B cell (primary cell): ENCODE results near the gene IGF1. TPM values are rescaled to one million over a fixed set of nuclear protein-coding genes. Genes with fewer than 3 reads are reported as not detected.

Source experiments
- ATAC-seq: fragments of 200-7000 bp; cut with Tn5 transposase; one replicate; pipeline ENCODE4 v1.10.0; 2021; ENCODE audit warnings: low read depth, mild to moderate bottlenecking, moderate number of reproducible peaks, moderate library complexity
- CTCF ChIA-PET: fragments of 350-600 bp; sonication (Branson Sonifier 250); formaldehyde crosslinking; loops from one replicate; lab custom pipeline; 2021; ENCODE audit warnings: antibody characterized with exemption, inconsistent platforms; lab: Charles Lee
- POLR2A ChIA-PET: fragments of 350-600 bp; sonication (Branson Sonifier 250); formaldehyde crosslinking; loops from one replicate; lab custom pipeline; 2021; ENCODE audit warnings: antibody characterized with exemption; lab: Charles Lee
- DNase-seq: peaks from one replicate; pipeline ENCODE4 v3.0.0; 2013
- H2AFZ ChIP-seq: 2 replicates; pipeline ENCODE4 v1.6.1; 2012; ENCODE audit warnings: mild to moderate bottlenecking, low read depth, low read length; ENCODE audit not compliant: insufficient read depth, poor library complexity, severe bottlenecking
- H3K27ac ChIP-seq, 2 donors: 1 replicate in 1 of 2; 2 replicates in 1 of 2; pipeline ENCODE4 v1.5.1; 2012 to 2013; ENCODE audit warnings: low read length in 2 of 2, mild to moderate bottlenecking in 2 of 2, moderate library complexity in 1 of 2
- H3K27me3 ChIP-seq, 4 experiments: fragments of 200-600 bp in 1 of 4; sonication (generic) in 1 of 4; replicated peaks in 1 of 4; 1 replicate in 2 of 4; 2 replicates in 2 of 4; pipeline versions ENCODE4 v1.6.1 to v1.7.0; 2013 to 2016; ENCODE audit warnings: low read length in 3 of 4, mild to moderate bottlenecking in 2 of 4, mixed read lengths in 1 of 4, moderate library complexity in 1 of 4; ENCODE audit not compliant: insufficient read depth in 4 of 4, control insufficient read depth in 3 of 4; ENCODE audit errors: control extremely low read depth in 1 of 4
- H3K36me3 ChIP-seq, 2 experiments: replicated peaks in 1 of 2; 1 replicate in 1 of 2; 2 replicates in 1 of 2; pipeline versions ENCODE4 v1.6.1 to v1.7.1; 2013; ENCODE audit warnings: low read length in 1 of 2; ENCODE audit not compliant: insufficient read depth in 2 of 2, control insufficient read depth in 1 of 2; ENCODE audit errors: control extremely low read depth in 1 of 2, extremely low read depth in 1 of 2
- H3K4me1 ChIP-seq, 2 donors: fragments of 200-600 bp in 1 of 2; sonication (generic) in 1 of 2; 1 replicate in 1 of 2; 2 replicates in 1 of 2; pipeline versions ENCODE4 v1.5.1 to v1.6.1; 2013 to 2017; ENCODE audit warnings: low read length in 2 of 2; ENCODE audit not compliant: control insufficient read depth in 2 of 2, insufficient read depth in 2 of 2
- H3K4me2 ChIP-seq: replicated peaks from 2 replicates; pipeline ENCODE3; 2012; ENCODE audit warnings: mild to moderate bottlenecking, low read depth, low read length; ENCODE audit not compliant: poor library complexity, severe bottlenecking
- H3K4me3 ChIP-seq, 5 experiments: fragments of 200-600 bp in 1 of 5; sonication (generic) in 1 of 5; 1 replicate in 3 of 5; 2 replicates in 2 of 5; pipeline versions ENCODE4 v1.5.1 to v1.7.0; 2011 to 2016; ENCODE audit warnings: low read length in 4 of 5, mild to moderate bottlenecking in 4 of 5, low read depth in 2 of 5, control low read depth in 1 of 5, moderate library complexity in 1 of 5; ENCODE audit not compliant: insufficient read depth in 1 of 5; ENCODE audit errors: control extremely low read depth in 1 of 5, extremely low read depth in 1 of 5
- H3K79me2 ChIP-seq: fragments of 200-600 bp; sonication (generic); one replicate; pipeline ENCODE4 v1.6.0; 2016; ENCODE audit warnings: low read length; ENCODE audit not compliant: control insufficient read depth, insufficient read depth
- H3K9ac ChIP-seq: fragments of 200-600 bp; sonication (generic); 2 replicates; pipeline ENCODE4 v1.6.1; 2017; ENCODE audit warnings: mild to moderate bottlenecking, low read length, moderate library complexity
- H3K9me3 ChIP-seq, 3 donors: one replicate each; pipeline versions ENCODE4 v1.6.1 to v1.7.1; 2013; ENCODE audit warnings: low read length in 2 of 3; ENCODE audit not compliant: control insufficient read depth in 2 of 3, insufficient read depth in 1 of 3; ENCODE audit errors: control extremely low read depth in 1 of 3
- H4K20me1 ChIP-seq: 2 replicates; pipeline ENCODE4 v1.6.0; 2012; ENCODE audit warnings: mild to moderate bottlenecking, low read length; ENCODE audit not compliant: insufficient read depth, control insufficient read depth, poor library complexity, severe bottlenecking
- H3K27ac Mint-ChIP-seq: one replicate; pipeline ENCODE4 v1.8.0; 2021; ENCODE audit warnings: mixed read lengths
- H3K27me3 Mint-ChIP-seq: one replicate; pipeline ENCODE4 v1.8.0; 2021; ENCODE audit warnings: mixed read lengths
- H3K4me1 Mint-ChIP-seq: one replicate; pipeline ENCODE4 v1.8.0; 2021; ENCODE audit warnings: mixed read lengths
- H3K4me3 Mint-ChIP-seq: one replicate; pipeline ENCODE4 v1.8.0; 2021; ENCODE audit warnings: mixed read lengths
- H3K9me3 Mint-ChIP-seq: one replicate; pipeline ENCODE4 v1.8.0; 2022; ENCODE audit warnings: mixed read lengths; ENCODE audit not compliant: insufficient read depth
- CTCF ChIP-seq: fragments of 200-600 bp; IDR thresholded peaks from one replicate; pipeline ENCODE4 v1.8.0; 2022; ENCODE audit warnings: antibody characterized with exemption, mild to moderate bottlenecking
- EZH2 ChIP-seq: IDR thresholded peaks from 2 replicates; pipeline ENCODE4 v1.6.1; 2012; ENCODE audit warnings: borderline replicate concordance, low read depth, mild to moderate bottlenecking, moderate library complexity, low read length; ENCODE audit not compliant: insufficient read depth, poor library complexity, severe bottlenecking
- WGBS: methylation state at CpG from one replicate; pipeline ENCODE4 v1.1.5; 2013; ENCODE audit warnings: missing lambda C conversion rate; ENCODE audit not compliant: insufficient coverage; 5-methylcytosine and 5-hydroxymethylcytosine counted together
- intact Hi-C: fragments of 100-400 bp; cut with micrococcal nuclease; formaldehyde crosslinking; loops from one replicate; pipeline ENCODE4 v1.10.0; 2022
- polyA plus RNA-seq: library from polyadenylated mRNA; depleted of rRNA; stranded (reverse); fragments of >200 nt; gene quantifications from 2 replicates; pipeline ENCODE4 v1.2.3, GENCODE V29; 2012
- total RNA-seq, 2 donors: library from RNA; stranded (reverse); fragments of 120-200 nt in 1 of 2; gene quantifications; 1 replicate in 1 of 2; 2 replicates in 1 of 2; pipeline versions ENCODE4 v1.2.3 to v1.2.4, GENCODE V29; 2013 to 2022

Gene IGF1
- total and polyA plus RNA-seq, 2 donors (not counting 1 experiment from before 2014, with no cell fraction given), result 0.21 TPM; not detected in 1

DNA sequence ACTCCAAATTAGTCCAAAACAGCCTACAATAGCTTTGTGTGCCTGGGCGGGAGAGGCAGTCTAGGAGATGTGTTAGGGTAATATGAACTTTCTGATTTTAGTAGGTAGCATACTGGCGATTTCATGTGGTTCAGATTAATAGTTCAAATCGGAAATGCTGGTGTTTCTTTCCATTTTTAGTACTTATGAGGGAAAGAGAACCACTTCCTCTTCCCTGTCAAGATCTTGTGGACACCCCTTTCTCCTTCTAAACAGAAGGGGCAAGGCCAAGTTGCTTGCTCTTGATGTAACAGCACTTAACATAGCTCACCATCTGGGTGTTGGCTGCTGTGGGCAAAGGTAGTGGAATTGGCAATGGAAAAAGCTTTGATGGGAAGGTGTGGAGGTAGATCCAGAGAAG, 32.2 kb upstream of the IGF1 start:
- CTCF ChIA-PET, result interaction anchor here (0.5 kb wide), 1 partner anchor 185 kb away, joined by 3 read pairs; no protein-coding TSS in a partner anchor
- no peaks in the 10 kb centered on the region for H3K4me1 ChIP-seq
- no peaks in the 10 kb centered on the region for H3K79me2 ChIP-seq
- 0% methylated on average over 1 of the region's 3 CpGs for WGBS
- Mint-ChIP-seq H3K27me3 (peaks cover 20% of the 10 kb centered on the region), H3K4me1 (no peaks in the 10 kb centered on the region), H3K4me3 (no peak overlapping the region), H3K9me3 (no peaks in the 10 kb centered on the region), H3K27ac (no peak overlapping the region)
- no peak overlapping the region for H3K9ac ChIP-seq
- ATAC-seq (no peak), DNase-seq (no peak)
- H3K27ac ChIP-seq, result no peak overlapping the region
- no peak overlapping the region for H3K4me2 ChIP-seq
- H4K20me1 ChIP-seq, result no peaks in the 10 kb centered on the region
- TF ChIP-seq CTCF (no peak), EZH2 (no peak)
- H3K27me3 ChIP-seq, result peaks cover 0 to 11% (median 1%) of the 10 kb centered on the region in 4 experiments
- H2AFZ ChIP-seq, result no peak overlapping the region
- no peak overlapping the region for H3K4me3 ChIP-seq
- intact Hi-C loops, result no loop called here
- no peaks in the 10 kb centered on the region for H3K36me3 ChIP-seq
- no peaks in the 10 kb centered on the region for H3K9me3 ChIP-seq
- POLR2A ChIA-PET, result no interaction called here

- H3K27me3 ChIP-seq, result peaks cover 0 to 11% (median 1%) of the 10 kb centered on the region in 4 experiments
- no peaks in the 10 kb centered on the region for H3K9me3 ChIP-seq
- Mint-ChIP-seq H3K4me3 (no peak overlapping the region), H3K9me3 (no peaks in the 10 kb centered on the region), H3K27ac (no peak overlapping the region), H3K27me3 (peaks cover 20% of the 10 kb centered on the region), H3K4me1 (no peaks in the 10 kb centered on the region)
- DNase-seq (no peak), ATAC-seq (no peak)
- H2AFZ ChIP-seq, result no peak overlapping the region
- no CpG with 5 or more reads among the region's 2 CpGs for WGBS
- no peak overlapping the region for H3K9ac ChIP-seq
- ChIA-PET POLR2A (no interaction called here), CTCF (no interaction called here)
- no peaks in the 10 kb centered on the region for H3K79me2 ChIP-seq
- no peaks in the 10 kb centered on the region for H4K20me1 ChIP-seq
- intact Hi-C loops, result no loop called here
- H3K4me1 ChIP-seq, result no peaks in the 10 kb centered on the region
- H3K4me3 ChIP-seq, result no peak overlapping the region
- H3K27ac ChIP-seq, result no peak overlapping the region
- H3K4me2 ChIP-seq, result no peak overlapping the region
- TF ChIP-seq EZH2 (no peak), CTCF (no peak)
- H3K36me3 ChIP-seq, result no peaks in the 10 kb centered on the region
Measured at GRCh38 chr12:102511575-102511974, 31.2 kb upstream of the IGF1 start.
